Measurements from ENCODE around the gene SRGAP3. TPM values are rescaled to one million over a fixed set of nuclear protein-coding genes. Genes with fewer than 3 reads are reported as not detected.

SRGAP3 gene
- total and polyA plus RNA-seq, 2 experiments from 2014 or later, result 6.0 to 15.7 TPM

DNA sequence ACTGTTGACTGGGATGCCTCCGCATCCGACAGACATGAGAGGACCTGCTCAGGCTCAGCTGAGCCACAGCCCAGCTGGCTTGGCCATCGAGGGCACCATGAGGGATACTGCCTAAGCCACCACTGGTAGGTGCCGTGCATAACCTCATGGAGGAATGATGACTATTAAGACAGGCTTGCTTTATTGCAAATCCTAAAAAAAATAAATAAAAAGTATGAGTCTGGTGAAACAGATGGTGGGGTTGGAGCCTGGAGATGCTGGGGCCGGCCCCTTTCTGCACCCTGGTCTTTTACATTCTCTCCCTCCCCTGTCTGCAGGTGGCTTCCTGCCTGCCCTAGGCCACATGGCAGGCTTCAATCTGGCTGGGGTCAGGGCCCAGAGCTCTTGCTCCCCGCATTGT is 262.2 kb downstream of the SRGAP3 start:
- H3K27me3 ChIP-seq, result no peaks in the 10 kb centered on the region
- no peak for DNase-seq (ENCODE audit: low read depth in 1 of 2, low spot score in 1 of 2)
- no peaks in the 10 kb centered on the region for H3K9me3 ChIP-seq (ENCODE audit: low read depth)
- H3K36me3 ChIP-seq, result no peaks in the 10 kb centered on the region
- peaks cover 14% of the 10 kb centered on the region for H3K4me1 ChIP-seq (ENCODE audit: low read depth)
- peak overlapping the region; percentile 42 for H3K27ac ChIP-seq
- no peak overlapping the region for H3K4me3 ChIP-seq
- TF ChIP-seq, protein P1, sequence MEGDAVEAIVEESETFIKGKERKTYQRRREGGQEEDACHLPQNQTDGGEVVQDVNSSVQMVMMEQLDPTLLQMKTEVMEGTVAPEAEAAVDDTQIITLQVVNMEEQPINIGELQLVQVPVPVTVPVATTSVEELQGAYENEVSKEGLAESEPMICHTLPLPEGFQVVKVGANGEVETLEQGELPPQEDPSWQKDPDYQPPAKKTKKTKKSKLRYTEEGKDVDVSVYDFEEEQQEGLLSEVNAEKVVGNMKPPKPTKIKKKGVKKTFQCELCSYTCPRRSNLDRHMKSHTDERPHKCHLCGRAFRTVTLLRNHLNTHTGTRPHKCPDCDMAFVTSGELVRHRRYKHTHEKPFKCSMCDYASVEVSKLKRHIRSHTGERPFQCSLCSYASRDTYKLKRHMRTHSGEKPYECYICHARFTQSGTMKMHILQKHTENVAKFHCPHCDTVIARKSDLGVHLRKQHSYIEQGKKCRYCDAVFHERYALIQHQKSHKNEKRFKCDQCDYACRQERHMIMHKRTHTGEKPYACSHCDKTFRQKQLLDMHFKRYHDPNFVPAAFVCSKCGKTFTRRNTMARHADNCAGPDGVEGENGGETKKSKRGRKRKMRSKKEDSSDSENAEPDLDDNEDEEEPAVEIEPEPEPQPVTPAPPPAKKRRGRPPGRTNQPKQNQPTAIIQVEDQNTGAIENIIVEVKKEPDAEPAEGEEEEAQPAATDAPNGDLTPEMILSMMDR (IDR thresholded peaks at IDR 0.05; ENCODE audit: low read depth, low read length), result no peak

DNA sequence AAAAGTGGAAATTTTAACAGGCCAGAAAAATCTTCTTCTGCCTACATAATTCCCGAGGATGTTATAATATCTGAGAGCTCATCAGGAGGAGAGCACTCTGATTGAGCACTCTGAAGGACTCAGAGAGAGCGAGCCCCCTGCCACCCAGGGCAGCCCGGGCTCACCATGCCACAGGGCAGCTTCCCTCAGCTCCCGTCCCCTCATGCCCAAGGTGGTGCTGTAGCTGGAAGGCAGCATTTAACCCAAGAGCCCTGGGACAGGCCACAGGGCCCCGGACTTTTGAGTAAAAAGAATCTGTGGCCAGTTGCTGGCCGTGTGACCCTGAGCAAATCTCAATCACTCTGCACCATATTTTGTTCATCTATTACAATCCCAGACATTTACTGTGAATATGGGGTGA is 262.7 kb downstream of the SRGAP3 start:
- Histone ChIP-seq H3K27me3 (no peaks in the 10 kb centered on the region), H3K27ac (no peak overlapping the region), H3K36me3 (no peaks in the 10 kb centered on the region), H3K4me3 (no peak overlapping the region), H3K9me3 (ENCODE audit: low read depth) (no peaks in the 10 kb centered on the region), H3K4me1 (ENCODE audit: low read depth) (peaks cover 14% of the 10 kb centered on the region)
- TF ChIP-seq, protein P1 (IDR thresholded peaks at IDR 0.05; ENCODE audit: low read depth, low read length), result no peak
- no peak for DNase-seq (ENCODE audit: low read depth in 1 of 2, low spot score in 1 of 2)

DNA sequence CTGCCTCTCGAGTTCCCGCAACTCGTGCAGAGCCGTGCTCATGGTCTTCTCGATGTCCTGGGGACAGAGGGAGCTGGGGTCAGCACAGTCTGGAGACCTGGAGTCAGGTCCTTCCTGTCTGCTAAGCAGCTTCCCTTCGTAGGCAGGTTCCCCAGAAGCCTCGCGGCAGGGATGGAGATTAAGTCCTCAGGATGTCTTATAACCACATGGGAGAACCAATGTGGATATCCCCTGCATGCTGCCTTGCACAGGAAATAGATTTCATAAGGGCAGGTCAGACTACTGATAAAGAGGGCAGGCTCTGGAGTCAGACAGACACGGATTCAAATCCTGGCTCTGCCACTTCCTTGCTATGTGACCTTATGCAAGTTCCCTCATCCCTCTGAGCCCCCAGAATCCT is 263.6 kb downstream of the SRGAP3 start:
- TF ChIP-seq, protein P1 (IDR thresholded peaks at IDR 0.05; ENCODE audit: low read depth, low read length), result no peak
- no peaks in the 10 kb centered on the region for H3K27me3 ChIP-seq
- no peaks in the 10 kb centered on the region for H3K36me3 ChIP-seq
- DNase-seq (ENCODE audit: low read depth in 1 of 2, low spot score in 1 of 2), result no peak
- H3K4me3 ChIP-seq, result no peak overlapping the region
- H3K9me3 ChIP-seq (ENCODE audit: low read depth), result no peaks in the 10 kb centered on the region
- no peak overlapping the region for H3K27ac ChIP-seq
- H3K4me1 ChIP-seq (ENCODE audit: low read depth), result peaks cover 14% of the 10 kb centered on the region

DNA sequence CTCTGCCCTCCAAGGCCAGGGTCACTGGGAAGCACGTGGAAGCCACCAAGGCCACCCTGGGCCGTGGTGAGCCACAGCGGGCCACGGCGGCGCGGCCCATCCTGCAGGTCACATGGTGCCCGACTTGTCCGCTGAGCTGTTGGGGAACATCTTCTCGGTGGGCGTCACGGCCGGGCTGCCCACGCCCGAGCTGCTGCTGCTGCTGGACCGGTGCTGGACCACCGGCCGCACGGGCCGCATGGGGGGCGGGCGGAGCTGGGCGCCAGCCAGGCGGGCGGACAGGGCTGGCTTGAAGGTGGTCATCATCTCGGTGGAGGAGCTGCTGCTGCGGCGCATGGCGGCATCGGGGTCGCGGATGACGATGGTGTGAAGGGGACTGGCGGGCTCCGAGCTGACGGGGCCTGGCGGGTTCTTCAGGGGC is 264.0 kb downstream of the SRGAP3 start:
- TF ChIP-seq, protein P1 (IDR thresholded peaks at IDR 0.05; ENCODE audit: low read depth, low read length), result no peak
- H3K9me3 ChIP-seq (ENCODE audit: low read depth), result no peaks in the 10 kb centered on the region
- no peak for DNase-seq (ENCODE audit: low read depth in 1 of 2, low spot score in 1 of 2)

DNA sequence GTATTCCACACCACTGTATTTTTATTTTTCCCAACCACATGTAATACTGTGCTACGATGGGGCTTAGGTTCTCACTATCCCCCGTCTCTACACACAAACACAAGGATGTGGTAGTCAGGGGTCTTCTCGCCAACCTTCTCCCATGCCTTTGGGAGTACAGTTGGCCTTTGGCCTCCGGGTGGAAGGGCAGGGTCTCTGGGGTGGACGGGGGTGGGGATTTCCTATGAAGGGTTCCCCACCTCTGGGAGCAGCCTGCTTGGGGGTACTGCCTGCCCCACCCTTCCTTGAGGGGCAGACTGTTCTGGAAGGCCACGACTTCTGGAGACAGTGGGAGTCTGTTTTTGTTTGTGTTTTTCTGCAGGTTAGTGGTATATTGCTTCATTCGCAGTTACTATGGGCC is 264.9 kb downstream of the SRGAP3 start:
- no peaks in the 10 kb centered on the region for H3K36me3 ChIP-seq

More for the DNA sequence above, 264.0 kb downstream of the SRGAP3 start:
- H3K27me3 ChIP-seq, result no peaks in the 10 kb centered on the region
- H3K4me1 ChIP-seq (ENCODE audit: low read depth), result peaks cover 14% of the 10 kb centered on the region
- H3K27ac ChIP-seq, result no peak overlapping the region
- H3K4me3 ChIP-seq, result no peak overlapping the region
- no peaks in the 10 kb centered on the region for H3K36me3 ChIP-seq

More for the DNA sequence above, 264.9 kb downstream of the SRGAP3 start:
- Histone ChIP-seq H3K4me1 (ENCODE audit: low read depth) (peaks cover 14% of the 10 kb centered on the region), H3K4me3 (no peak overlapping the region), H3K27me3 (no peaks in the 10 kb centered on the region), H3K27ac (no peak overlapping the region), H3K9me3 (ENCODE audit: low read depth) (no peaks in the 10 kb centered on the region)
- DNase-seq (ENCODE audit: low read depth in 1 of 2, low spot score in 1 of 2), result no peak
- TF ChIP-seq, protein P1 (IDR thresholded peaks at IDR 0.05; ENCODE audit: low read depth, low read length), result no peak
